WERI-Rb-1 (cell line): ENCODE data around the gene NTRK2.
"Not testable (repeated sequence)": the region's sequence is repeated elsewhere in the genome, so short reads cannot be mapped to it uniquely, and the experiment has no call there.

ENCODE experiments used
- DNase-seq: peaks from one replicate; pipeline ENCODE4 v3.0.0-alpha.2; 2020
- H3K27ac ChIP-seq: fragments of 250-450 bp; sonication (Bioruptor Pico); 2 replicates; pipeline ENCODE4 v1.5.1; 2020; ENCODE audit warnings: mild to moderate bottlenecking, moderate library complexity
- H3K27me3 ChIP-seq: fragments of 250-450 bp; sonication (Bioruptor Pico); 2 replicates; pipeline ENCODE4 v1.5.1; 2021; ENCODE audit warnings: mild to moderate bottlenecking, low read depth, moderate library complexity; ENCODE audit not compliant: insufficient read depth, severe bottlenecking
- H3K36me3 ChIP-seq: fragments of 250-450 bp; sonication (Bioruptor Pico); 2 replicates; pipeline ENCODE4 v1.5.1; 2020; ENCODE audit warnings: mild to moderate bottlenecking, moderate library complexity
- H3K4me3 ChIP-seq: 2 replicates; pipeline ENCODE4 v1.5.1; 2011; ENCODE audit warnings: low read depth, mild to moderate bottlenecking, control low read depth, low read length
- H3K9me3 ChIP-seq: fragments of 250-450 bp; sonication (Bioruptor Pico); 2 replicates; pipeline ENCODE4 v1.5.1; 2021; ENCODE audit warnings: mild to moderate bottlenecking, moderate library complexity; ENCODE audit not compliant: severe bottlenecking
- CTCF ChIP-seq: IDR thresholded peaks from 2 replicates; pipeline ENCODE4 v1.5.1; 2011; ENCODE audit warnings: low read depth, mild to moderate bottlenecking, control low read depth, inconsistent platforms, low read length

The NTRK2 gene

GRCh38 chr9:84891924-84892323 is 222.4 kb downstream of the NTRK2 start:
- no peak for TF ChIP-seq CTCF
- no peak overlapping the region for H3K4me3 ChIP-seq

GRCh38 chr9:84893419-84894128 is 224.0 kb downstream of the NTRK2 start:
- TF ChIP-seq CTCF: no peak
- no peak overlapping the region for H3K4me3 ChIP-seq
- peaks cover 75% of the 10 kb centered on the region for H3K27me3 ChIP-seq

More at GRCh38 chr9:84891924-84892323, 222.4 kb downstream of the NTRK2 start:
- H3K27ac ChIP-seq: no peak overlapping the region
- H3K27me3 ChIP-seq: peaks cover 75% of the 10 kb centered on the region
- H3K9me3 ChIP-seq: no peaks in the 10 kb centered on the region
- DNase-seq: no peak
- H3K36me3 ChIP-seq: no peaks in the 10 kb centered on the region

GRCh38 chr9:84894859-84895258 is 225.3 kb downstream of the NTRK2 start:
- Histone ChIP-seq H3K4me3 (no peak overlapping the region), H3K27me3 (peaks cover 74% of the 10 kb centered on the region), H3K9me3 (no peaks in the 10 kb centered on the region), H3K27ac (no peak overlapping the region), H3K36me3 (no peaks in the 10 kb centered on the region)
- no peak for DNase-seq
- TF ChIP-seq CTCF: no peak

More at GRCh38 chr9:84893419-84894128, 224.0 kb downstream of the NTRK2 start:
- Histone ChIP-seq H3K27ac (no peak overlapping the region), H3K36me3 (no peaks in the 10 kb centered on the region), H3K9me3 (no peaks in the 10 kb centered on the region)
- no peak for DNase-seq

- Histone ChIP-seq H3K36me3 (no peaks in the 10 kb centered on the region), H3K27me3 (peaks cover 62% of the 10 kb centered on the region), H3K27ac (no peak overlapping the region), H3K9me3 (no peaks in the 10 kb centered on the region), H3K4me3 (no peak overlapping the region)
- no peak for TF ChIP-seq CTCF
- no peak for DNase-seq
Measured at GRCh38 chr9:84897362-84898094, 228.0 kb downstream of the NTRK2 start.

GRCh38 chr9:84898188-84898587 is 228.7 kb downstream of the NTRK2 start:
- no peak overlapping the region for H3K4me3 ChIP-seq
- TF ChIP-seq CTCF: no peak
- no peaks in the 10 kb centered on the region for H3K36me3 ChIP-seq
- H3K27ac ChIP-seq: no peak overlapping the region
- peaks cover 61% of the 10 kb centered on the region for H3K27me3 ChIP-seq
- H3K9me3 ChIP-seq: no peaks in the 10 kb centered on the region
- no peak for DNase-seq

- H3K9me3 ChIP-seq, H3K36me3 ChIP-seq, DNase-seq, H3K27ac ChIP-seq, H3K4me3 ChIP-seq: not testable (repeated sequence)
- H3K27me3 ChIP-seq: peaks cover 61% of the 10 kb centered on the region
Measured at GRCh38 chr9:84898618-84899017, 229.1 kb downstream of the NTRK2 start.
